ELF-1 (cell line): ENCODE results near the gene SENP6.
"Not testable (repeated sequence)": the region's sequence is repeated elsewhere in the genome, so short reads cannot be mapped to it uniquely, and the experiment has no call there.

Source experiments
- DNase-seq: peaks from one replicate; pipeline ENCODE4 v3.0.0-alpha.2; 2016; ENCODE audit warnings: low read depth, low spot score

Gene SENP6

DNA sequence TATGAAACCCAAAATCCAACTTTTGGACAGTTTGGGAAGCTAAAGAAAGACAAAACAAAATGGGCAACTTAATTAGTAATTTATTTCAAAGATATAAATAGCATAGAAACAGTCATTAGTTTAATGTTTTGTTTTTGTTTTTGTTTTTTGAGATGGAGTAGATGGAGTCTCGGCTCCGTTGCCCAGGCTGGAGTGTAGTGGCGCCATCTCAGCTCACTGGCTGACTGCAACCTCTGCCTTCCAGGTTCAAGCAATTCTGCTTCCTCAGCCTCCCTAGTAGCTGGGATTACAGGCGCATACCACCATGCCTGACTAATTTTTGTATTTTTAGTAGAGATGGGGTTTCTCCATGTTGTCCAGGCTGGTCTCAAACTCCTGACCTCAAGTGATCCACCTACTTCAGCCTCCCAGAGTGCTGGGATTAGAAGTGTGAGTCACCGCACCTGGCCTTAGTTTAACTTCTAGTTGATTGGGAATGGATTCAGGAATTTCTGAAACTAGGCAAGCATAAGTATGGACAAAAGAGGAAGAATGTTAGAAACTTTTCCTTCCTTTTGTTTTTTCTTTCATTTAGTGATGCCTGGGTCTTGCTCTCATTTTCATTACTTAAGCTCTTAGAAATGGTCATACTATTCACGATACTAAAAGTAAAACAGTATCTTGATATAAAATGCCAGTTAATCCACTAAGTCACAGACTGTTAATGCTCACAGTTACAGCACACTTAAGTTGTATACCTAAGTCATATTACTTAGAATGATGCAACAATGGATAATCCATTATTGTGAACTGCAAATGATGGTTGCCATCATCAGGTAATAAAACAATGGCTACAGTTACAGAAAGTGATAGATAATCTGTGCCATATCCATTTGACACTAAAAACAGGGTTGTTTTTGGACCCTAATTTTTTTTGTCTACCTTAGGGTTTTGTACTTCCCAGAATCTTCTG lies 8.2 kb downstream of the SENP6 start:
- no peak for DNase-seq

DNA sequence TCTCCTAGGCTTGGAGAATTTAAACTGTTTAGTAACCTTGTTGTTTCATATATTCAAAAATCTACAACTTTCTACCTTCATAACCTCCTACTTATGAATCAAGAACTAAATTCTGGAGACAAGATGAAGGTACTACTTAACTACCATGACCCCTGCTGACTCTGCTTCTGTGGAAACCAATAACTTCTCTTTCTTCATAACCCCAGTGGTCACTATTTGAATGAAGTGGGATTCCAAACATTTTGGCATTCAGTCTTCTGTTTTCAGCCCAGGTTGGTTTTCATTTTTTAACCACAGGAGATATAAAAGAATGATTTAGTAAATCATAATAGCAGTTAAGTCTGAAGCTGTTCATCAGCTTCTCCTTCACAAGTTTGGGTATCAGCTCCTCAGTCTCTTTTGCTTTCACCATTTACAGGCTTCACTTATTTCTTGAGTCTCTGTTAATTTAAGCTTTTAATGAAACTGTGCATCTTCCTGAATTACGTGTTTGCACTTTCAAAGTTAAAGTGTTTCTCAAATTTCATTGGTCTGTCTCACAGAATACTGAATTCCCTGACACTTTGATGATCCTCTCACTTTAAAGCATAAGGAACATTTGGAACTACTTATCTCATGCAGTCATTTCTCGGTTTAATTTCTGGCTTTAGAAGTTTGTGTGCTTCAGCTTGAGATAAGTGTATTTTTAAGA lies 9.5 kb downstream of the SENP6 start:
- DNase-seq, result no peak

DNA sequence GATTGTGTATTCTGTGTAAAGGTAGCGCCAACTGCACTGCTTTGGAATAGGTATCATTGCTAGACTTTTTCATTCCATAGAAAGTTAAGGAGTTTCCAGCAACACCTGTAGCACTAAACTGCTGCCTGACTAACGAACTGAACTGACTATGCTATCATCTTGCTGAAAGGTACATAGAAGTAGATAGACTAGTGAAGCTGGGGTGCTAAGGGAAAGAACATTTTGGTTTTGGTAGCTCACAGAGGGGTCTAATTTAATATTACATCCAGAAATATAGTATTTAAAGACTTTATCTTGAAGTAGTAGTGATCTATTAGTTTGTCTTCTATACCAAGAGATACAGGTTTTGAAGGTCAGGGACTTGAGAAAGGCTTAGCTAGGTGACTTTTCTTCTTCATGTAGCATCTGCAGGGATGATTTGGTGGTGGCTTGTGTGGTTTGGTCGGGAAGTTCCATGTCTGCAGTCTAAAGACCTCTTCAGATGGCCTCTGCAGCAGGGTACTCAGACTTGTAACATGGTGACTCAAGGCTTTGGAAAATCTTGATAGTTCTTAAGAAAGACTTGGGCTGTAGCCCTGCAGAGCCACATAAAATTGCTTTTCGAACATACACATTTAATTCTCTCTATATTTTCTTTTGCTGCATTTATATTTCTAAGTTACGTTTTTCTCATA lies 10.2 kb downstream of the SENP6 start:
- DNase-seq, result no peak

DNA sequence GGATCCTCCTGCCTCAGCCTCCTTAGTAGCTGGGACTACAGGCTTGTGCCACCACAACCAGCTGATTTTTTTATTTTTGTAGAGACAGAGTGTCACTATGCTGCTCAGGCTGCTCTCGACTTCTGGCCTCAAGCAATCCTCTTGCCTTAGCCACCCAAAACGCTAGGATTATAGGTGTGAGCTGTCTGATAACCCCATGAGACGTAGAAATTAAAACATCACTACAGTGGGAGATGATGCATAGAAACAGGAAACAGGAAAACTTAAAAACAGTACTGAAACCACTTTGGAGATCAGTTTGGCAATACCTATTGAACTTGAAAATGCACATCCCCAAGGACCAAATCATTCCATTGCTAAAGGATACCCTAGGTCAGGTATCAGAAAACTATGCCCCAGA lies 10.8 kb downstream of the SENP6 start:
- DNase-seq, result no peak

DNA sequence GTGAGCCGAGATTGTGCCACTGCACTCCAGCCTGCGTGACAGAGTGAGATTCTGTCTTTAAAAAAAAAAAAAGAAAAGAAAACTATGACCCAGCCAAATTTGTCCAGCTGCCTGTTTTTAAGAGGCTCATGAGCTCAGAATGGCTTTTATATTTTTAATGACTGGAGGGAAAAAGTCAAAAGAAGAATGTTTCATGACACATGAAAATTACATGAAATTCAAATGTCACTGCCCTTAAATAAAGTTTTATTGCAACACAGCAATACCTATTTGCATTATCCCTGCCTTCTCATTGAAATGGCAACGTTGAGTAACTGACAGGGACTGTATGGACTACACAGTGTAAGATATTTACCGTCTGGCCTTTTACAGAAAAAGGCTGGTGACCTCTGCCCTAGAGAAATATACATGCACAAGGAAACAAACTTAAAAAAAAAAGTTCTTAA lies 11.4 kb downstream of the SENP6 start:
- DNase-seq, result no peak

DNA sequence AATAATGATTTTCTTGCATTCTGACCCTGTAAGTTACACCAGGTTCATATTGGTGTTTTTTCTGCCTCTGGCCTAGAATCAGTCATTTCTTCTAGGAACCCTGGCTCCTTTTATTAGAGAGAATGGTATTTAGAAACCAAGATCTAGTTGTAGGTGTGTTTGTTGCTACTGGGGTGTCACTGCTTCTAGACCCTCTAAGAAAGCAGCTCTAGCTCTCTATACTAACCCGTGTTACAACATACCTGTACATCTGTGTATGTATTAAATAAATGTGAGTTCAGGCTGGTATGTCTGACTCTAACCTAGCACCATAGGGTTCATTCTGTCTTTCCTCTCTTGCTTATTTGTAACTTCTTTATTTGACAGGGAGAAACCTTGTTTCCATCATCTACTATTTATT lies 16.8 kb downstream of the SENP6 start:
- no peak for DNase-seq

DNA sequence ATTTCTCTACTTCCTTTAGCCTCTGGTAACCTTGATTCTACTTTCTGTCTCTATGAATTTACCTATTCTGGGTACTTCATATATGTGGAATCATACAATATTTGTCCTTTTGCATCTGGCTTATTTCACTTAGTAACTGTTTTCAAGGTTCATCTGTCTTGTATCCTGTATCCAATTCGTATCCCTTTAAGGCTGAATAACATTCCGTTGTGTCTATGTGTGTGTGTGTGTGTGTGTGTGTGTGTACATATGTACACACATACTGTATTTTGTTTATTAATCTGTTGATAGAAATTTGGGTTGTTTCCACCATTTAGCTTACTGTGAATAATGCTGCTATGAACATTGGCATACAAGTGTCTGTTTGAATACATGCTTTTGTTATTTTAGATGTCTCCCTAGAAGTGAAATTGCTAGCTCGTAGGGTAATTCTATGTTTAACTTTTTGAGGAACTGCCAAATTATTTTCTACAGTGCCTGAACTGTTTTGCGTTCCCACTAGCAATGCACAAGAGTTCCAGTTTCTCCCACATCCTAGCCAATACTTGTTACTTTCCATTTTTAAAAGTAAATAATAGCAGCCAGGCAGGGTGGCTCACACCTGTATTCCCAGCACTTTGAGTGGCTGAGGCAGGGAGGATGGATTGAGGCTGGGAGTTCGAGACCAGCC lies 17.7 kb downstream of the SENP6 start:
- no peak for DNase-seq

DNA sequence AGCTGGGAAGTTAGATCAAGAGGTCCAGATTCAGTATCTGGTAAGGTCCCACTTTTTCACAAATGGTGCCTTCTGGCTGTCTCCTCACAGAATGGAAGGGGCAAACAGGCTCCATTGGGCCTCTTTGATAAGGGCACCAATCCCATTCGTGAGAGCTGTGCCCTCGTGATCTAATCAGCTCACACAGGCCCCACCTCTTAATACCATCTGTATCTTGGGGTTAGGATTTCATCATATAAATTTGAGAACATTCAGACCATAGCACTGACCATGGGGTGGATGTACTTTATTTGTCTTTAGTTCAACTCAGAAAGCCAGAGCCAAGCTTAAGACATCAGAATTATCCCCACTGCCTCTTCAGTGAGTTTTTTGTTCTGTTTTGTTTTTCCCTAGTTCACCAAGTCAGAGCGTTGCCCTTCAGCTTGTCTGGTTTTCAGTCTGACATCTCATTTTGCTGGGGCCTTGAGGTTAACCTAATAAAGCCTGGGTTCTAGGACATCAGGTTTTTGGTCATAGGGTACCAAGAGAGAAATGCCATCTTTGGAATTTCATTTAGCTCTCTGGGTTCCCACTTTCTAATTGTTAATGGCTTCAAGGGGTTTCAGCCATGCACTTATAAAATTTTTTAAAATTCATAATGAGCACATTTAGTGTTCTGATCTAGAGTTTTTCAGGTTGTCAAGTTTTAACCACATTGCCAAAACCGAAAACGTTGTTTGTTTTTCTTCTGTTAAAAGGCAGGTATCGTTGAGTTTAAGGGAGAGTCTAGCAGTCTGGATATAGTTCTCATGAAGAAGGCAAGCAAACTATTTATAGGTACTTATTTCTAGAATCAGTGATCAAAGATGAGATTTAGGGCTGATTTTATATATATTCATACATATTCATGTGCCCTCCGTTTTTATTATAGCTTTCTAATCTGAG lies 19.0 kb downstream of the SENP6 start:
- no peak for DNase-seq

DNA sequence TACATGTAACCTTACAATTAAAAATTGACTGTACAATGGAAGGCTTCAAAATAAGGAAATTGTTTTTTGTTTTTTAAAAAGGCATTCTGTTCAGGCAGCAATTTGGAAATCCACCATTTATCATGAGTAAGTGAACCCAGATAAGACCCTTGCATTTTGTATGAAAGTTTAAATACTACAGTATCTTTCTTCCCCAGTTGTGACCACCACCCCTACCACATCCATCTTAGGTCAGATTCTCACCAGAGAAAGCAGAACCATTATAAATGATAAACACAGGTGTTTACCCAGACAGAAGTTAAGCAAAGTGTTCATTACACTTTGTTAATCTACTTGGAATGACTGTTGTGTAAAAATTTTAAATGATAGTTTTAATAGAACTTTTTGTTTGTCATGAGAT lies 20.2 kb downstream of the SENP6 start:
- no peak for DNase-seq

DNA sequence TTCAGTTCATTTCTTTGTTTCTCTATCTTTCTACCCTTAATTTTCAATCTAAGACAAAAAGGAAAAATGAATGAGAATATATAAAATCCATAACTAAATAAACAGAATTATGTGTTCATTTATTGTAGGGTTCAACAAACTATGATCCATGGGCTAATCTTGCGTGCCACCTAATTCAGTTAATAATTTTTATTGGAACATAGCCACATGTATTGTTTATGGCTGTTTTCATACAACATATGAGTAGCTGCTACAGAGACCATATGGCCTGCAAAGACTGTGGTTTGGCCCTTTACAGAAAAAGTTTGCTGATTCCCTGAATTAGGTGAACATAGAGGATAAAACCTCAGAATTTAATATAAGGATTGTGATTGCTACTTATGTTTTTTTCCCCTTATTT lies 21.8 kb downstream of the SENP6 start:
- no peak for DNase-seq

DNA sequence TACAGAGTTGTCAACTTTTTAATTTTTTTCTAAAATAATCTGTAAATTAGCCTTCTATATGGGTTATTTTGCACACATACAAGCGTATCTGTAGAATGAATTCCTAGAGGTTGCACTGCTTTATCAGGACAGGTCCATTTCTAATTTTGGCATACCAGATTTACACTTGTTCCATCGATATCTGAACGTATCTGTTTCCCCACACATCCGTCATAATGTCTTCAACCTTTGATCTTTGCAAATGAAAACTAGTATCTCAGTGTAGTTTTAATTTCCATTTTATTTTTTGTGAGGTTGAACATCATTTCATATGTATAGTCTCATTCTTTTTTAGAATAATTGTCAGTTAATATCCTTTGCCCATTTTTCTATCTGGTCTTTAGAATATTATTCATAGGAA lies 22.7 kb downstream of the SENP6 start:
- no peak for DNase-seq

DNA sequence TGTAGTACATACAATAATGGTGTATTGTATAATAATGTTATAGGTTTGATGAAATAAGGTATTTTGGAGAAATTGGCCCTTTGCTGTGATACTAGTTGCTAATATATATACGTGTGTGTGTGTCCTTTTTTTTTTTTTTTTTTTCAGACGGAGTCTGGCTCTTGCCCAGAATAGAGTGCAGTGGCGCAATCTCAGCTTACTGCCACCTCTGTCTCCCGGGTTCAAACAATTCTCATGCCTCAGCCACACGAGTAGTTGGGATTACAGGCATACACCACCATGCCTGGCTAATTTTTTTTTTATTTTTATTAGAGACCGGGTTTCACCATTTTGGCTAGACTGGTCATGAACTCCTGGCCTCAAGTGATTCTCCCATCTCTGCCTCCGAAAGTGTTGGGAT lies 23.3 kb downstream of the SENP6 start:
- no peak for DNase-seq

DNA sequence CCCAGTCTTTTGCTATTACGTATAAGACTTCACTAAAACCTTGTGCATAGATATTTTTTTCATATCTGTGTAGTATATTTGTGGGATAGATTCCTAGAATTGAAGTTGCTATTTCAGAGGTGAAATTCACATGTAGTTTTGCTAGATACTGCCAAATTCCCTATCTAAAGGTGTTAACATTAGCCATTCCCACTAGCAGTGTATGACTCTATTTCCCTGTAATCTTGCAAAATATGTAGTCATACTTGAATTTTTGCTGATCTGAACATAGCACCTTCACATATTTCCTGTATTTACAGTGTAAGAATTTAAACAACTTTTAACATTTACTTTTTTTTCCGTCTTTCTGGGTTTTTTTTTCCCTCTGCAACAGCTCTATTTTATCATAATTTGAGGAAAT lies 24.9 kb downstream of the SENP6 start:
- DNase-seq, result no peak

DNA sequence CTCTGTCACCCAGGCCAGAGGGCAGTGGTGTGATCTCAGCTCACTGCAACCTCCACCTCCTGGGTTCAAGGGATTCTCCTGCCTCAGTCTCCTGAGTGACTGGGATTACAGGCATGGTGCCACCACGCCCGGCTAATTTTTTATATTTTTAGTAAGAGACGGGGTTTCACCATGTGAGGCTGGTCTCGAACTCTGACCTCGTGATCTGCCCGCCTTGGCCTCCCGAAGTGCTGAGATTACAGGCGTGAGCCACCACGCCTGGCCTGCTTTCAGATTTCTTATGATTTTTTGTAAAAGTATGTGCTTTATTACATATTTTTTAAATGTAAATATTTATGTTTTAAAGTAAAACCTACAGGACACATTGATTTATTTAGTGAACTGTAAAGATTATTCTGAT lies 26.0 kb downstream of the SENP6 start:
- DNase-seq, result not testable (repeated sequence)

DNA sequence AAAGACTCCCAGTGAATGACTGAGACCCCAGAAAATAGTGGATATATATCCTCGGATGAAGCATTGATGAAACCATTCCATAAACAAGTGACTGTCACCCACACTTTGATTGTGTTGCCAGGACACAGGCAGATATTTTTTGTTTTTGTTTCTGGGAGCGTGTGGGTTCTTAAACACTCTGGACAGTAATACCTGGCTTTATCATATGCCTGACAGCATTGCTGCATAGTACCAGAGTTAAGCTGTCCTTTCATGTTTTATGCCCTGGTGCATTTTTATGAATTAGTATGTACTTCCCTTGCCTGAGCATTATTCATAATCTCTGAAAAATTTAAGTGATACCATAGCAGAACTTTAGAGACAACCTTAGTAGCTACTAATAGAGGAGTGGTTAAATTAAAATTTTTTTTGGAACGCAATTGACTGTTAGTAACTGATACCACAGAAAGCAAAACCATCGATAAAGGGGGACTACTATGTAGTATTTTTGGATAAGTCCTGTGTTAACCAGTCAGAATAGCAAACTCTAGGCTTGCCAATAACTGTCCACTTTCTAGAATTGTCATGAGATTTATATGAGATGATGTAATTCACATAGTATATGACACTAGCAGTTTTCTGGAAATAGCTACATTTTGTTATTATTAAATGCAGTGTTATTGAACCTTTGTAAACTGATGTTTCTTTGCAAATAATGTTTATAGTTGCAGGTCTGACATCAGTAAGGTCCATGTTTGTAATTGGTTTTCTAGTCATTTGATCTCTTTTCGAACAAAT lies 30.4 kb downstream of the SENP6 start:
- no peak for DNase-seq

DNA sequence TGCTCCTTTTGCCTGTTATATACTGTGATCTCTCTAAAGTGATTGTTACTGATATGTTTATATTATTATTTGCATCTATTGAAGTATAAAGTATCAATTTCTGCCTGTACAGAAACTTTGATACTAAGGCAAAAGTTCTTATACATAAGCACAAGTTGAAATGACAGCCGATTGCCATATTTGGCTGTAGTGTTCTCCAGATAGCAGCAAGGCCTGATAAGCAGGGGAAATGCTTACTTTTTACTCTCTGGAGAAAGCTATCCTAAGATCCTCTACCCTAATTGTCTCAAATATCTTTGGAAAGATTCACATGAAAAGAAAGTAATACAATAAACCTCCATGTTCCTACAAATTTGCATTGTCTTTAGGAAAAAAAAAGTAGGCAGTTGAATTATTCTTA lies 31.4 kb downstream of the SENP6 start:
- DNase-seq, result no peak

DNA sequence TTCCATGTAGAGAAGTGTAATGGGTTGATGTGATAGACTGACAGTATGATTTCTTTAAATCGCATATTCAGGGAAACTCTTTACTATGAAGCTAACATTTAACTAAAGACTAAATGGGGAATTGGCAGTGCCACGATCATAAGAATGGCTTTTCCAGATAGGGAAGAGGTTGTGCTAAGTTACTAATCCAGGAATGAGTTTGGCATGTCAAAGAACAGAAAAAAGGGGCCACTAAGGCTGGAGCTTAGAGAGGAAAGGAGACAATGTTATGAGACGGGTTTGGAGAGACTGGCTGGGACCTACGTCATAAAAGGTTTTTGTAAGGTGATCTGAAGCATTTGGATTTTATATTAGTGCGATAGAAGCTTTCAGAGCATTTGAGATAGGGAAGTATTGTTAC lies 40.6 kb downstream of the SENP6 start:
- DNase-seq, result no peak

DNA sequence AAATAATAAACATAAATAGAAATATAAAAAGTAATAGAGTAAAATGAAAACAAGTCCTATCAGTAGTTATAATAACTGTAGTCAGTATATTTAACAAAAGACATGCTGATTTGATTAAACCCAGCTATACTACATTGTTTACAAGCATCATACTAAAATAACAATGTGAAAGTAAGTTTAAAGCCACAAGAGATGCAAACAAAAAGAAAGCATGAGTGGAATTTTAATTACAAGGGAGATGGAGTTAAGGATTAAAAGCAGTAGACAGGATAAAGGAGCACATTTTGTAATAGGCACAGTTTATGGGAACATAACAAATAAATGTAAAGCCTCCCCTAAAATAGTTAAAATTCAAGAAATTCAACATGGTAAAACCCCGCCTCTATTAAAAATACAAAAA lies 41.5 kb downstream of the SENP6 start:
- DNase-seq, result no peak

DNA sequence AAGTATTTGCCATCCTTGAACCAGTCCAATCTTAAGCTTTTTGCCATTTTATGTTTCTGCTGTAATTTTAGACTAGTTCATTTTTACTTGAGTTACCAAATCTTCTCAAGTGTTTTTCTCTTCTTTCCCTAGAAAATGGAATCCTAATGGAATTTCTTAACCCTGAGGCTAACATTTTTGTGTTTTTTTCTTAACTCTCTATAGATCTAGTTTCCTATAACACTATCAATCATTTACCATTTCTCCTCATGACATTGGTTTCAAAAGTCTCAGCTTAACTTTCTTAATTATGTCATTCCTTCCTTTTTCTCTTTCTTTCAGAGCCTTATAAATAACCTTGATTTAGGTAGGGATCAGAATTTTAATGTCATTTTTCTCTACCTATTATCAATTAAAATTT lies 54.8 kb downstream of the SENP6 start:
- DNase-seq, result no peak

DNA sequence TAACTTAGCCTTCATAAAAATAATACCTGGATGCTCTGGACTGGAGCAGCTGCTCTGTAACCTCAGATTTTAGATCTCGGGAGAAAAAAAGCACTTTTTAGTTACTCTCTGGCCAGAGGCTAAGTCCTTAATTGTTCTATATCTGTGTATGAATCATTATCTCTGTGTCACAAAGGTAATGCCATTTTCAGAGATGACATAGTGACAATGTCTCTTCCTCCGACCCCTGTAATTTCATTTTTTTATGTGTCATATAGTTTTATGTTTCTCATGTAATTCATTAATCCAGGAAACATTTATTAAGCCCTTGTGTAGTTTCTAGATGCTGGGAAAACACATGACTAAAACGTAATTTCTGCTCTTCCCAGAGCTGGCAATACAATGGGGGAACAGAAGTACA lies 55.6 kb downstream of the SENP6 start:
- no peak for DNase-seq
